HCT116 (cell line): ENCODE results near the gene SLC6A11.

ENCODE experiments used
- ATF3 ChIP-seq: IDR thresholded peaks from 2 replicates; pipeline ENCODE4 v1.6.1; 2012
- CTCF ChIP-seq, 3 experiments: fragments of 200-600 bp in 1 of 3; sonication (generic) in 1 of 3; IDR thresholded peaks in 2 of 3; conservative IDR thresholded peaks in 1 of 3; 2 replicates each; pipeline ENCODE4 v1.5.1; 2012 to 2017; ENCODE audit warnings: low read depth in 2 of 3, low read length in 2 of 3, antibody characterized with exemption in 1 of 3, borderline replicate concordance in 1 of 3, control low read depth in 1 of 3, mild to moderate bottlenecking in 1 of 3, mixed read lengths in 1 of 3, mixed run types in 1 of 3, moderate library complexity in 1 of 3; ENCODE audit not compliant: insufficient read depth in 1 of 3
- POLR2A ChIP-seq: IDR thresholded peaks from 2 replicates; pipeline ENCODE4 v1.7.0; 2011; ENCODE audit warnings: borderline replicate concordance; ENCODE audit not compliant: insufficient read depth, insufficient read length; ENCODE audit errors: extremely low read depth
- POLR2AphosphoS5 ChIP-seq: IDR thresholded peaks from 2 replicates; pipeline ENCODE4 v1.6.1; 2011; ENCODE audit warnings: mild to moderate bottlenecking, low read depth, low read length, moderate library complexity
- SIN3A ChIP-seq: IDR thresholded peaks from 2 replicates; pipeline ENCODE4 v1.6.1; 2012; ENCODE audit warnings: low read depth
- YY1 ChIP-seq: IDR thresholded peaks from 2 replicates; pipeline ENCODE4 v1.6.1; 2011; ENCODE audit warnings: low read length, low read depth, moderate library complexity, mild to moderate bottlenecking; ENCODE audit not compliant: insufficient replicate concordance; ENCODE audit errors: extremely low read depth

- no peak for TF ChIP-seq POLR2A
- TF ChIP-seq CTCF (IDR thresholded peaks at IDR 0.05 in 2 of 3, conservative IDR thresholded peaks at IDR 0.05 in 1 of 3; ENCODE audit: borderline replicate concordance in 1 of 3, insufficient read depth in 1 of 3, low read depth in 2 of 3, low read length in 2 of 3): peak in 2 of 3 experiments; percentile 72 to 84; a peak in 4 of 6 replicates
- no peak for TF ChIP-seq POLR2AphosphoS5
- TF ChIP-seq ATF3: no peak
- no peak for TF ChIP-seq SIN3A
- TF ChIP-seq YY1: no peak
Observed at GRCh38 chr3:10855871-10856662, 40.0 kb downstream of the SLC6A11 start.
